SK-N-SH treated with all-trans-retinoic acid at 6 μM for 48 hours (cell line): ENCODE measurements around the gene DVL1.

Experiments used
- BACH2 ChIP-seq: fragments of 250-450 bp; sonication (Bioruptor Pico); IDR thresholded peaks from 2 replicates; pipeline ENCODE4 v1.9.0; 2021; ENCODE audit warnings: mild to moderate bottlenecking, borderline replicate concordance
- ISL1 ChIP-seq: fragments of 250-450 bp; sonication (Bioruptor Pico); IDR thresholded peaks from 2 replicates; pipeline ENCODE4 v2.1.2; 2022; ENCODE audit warnings: mild to moderate bottlenecking, moderate library complexity
- POU6F1 ChIP-seq: fragments of 250-450 bp; sonication (Bioruptor Pico); IDR thresholded peaks from 2 replicates; pipeline ENCODE4 v1.8.0; 2021; ENCODE audit warnings: low read depth, mild to moderate bottlenecking, moderate library complexity, borderline replicate concordance
- PPARA ChIP-seq: fragments of 250-450 bp; sonication (Bioruptor Pico); IDR thresholded peaks from 2 replicates; pipeline ENCODE4 v1.5.0; 2020; ENCODE audit warnings: mild to moderate bottlenecking, borderline replicate concordance
- RARB ChIP-seq: fragments of 250-450 bp; sonication (Bioruptor Pico); IDR thresholded peaks from 2 replicates; pipeline ENCODE4 v1.8.0; 2021; ENCODE audit warnings: mild to moderate bottlenecking, moderate library complexity
- ZFP3 ChIP-seq: fragments of 250-450 bp; sonication (Bioruptor Pico); IDR thresholded peaks from 2 replicates; pipeline ENCODE4 v1.5.0; 2020; ENCODE audit warnings: mild to moderate bottlenecking, moderate library complexity
- ZFP30 ChIP-seq: fragments of 450-650 bp; formaldehyde crosslinking; IDR thresholded peaks from 2 replicates; pipeline ENCODE4 v1.5.0; 2022; ENCODE audit warnings: mild to moderate bottlenecking, moderate library complexity
- ZNF70 ChIP-seq: fragments of 450-650 bp; formaldehyde crosslinking; IDR thresholded peaks from 2 replicates; pipeline ENCODE4 v1.5.0; 2020; ENCODE audit warnings: mild to moderate bottlenecking, moderate library complexity
- TF ChIP-seq, protein P1 (sequence below): fragments of 250-450 bp; sonication (Bioruptor Pico); IDR thresholded peaks from 2 replicates; pipeline ENCODE4 v1.5.1; 2020; ENCODE audit warnings: low read depth, mild to moderate bottlenecking, moderate library complexity

DNA sequence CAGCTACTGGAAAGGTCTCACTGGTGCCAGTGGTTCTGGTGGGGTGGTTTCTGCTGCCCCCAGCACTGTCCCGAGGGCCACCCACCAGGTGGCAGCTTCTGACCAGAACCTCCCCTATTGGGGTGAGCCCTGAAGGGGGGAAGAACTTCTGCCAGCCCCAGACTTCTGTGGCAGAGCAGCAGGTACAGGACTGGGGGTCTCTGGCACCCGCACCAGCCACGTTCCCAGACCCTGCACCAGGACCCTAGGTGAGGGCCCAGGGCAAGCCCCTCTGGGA lies 39.2 kb downstream of the DVL1 start:
- TF ChIP-seq RARB (CRISPR knock-in tag) (no peak), ZFP30 (CRISPR knock-in tag) (no peak), ISL1 (CRISPR knock-in tag) (no peak), BACH2 (CRISPR knock-in tag) (no peak), PPARA (CRISPR knock-in tag) (no peak), POU6F1 (CRISPR knock-in tag) (no peak), ZFP3 (no peak), ZNF70 (CRISPR knock-in tag) (no peak)
- TF ChIP-seq, protein P1, sequence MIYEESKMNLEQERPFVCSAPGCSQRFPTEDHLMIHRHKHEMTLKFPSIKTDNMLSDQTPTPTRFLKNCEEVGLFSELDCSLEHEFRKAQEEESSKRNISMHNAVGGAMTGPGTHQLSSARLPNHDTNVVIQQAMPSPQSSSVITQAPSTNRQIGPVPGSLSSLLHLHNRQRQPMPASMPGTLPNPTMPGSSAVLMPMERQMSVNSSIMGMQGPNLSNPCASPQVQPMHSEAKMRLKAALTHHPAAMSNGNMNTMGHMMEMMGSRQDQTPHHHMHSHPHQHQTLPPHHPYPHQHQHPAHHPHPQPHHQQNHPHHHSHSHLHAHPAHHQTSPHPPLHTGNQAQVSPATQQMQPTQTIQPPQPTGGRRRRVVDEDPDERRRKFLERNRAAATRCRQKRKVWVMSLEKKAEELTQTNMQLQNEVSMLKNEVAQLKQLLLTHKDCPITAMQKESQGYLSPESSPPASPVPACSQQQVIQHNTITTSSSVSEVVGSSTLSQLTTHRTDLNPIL (CRISPR knock-in tag) = no peak
